HepG2 (cell line): ENCODE measurements around the gene NISCH. TPM values are rescaled to one million over a fixed set of nuclear protein-coding genes. Genes with fewer than 3 reads are reported as not detected.
A peak's percentile ranks its signal among the peaks of the same experiment; 100 is the strongest.

ENCODE experiments used
- AKNA ChIP-seq: sonication (generic); formaldehyde crosslinking; IDR thresholded peaks from 2 replicates; pipeline ENCODE4 v1.4.0; 2020; ENCODE audit warnings: missing genetic modification reagents, borderline replicate concordance
- ARHGAP35 ChIP-seq: sonication (generic); formaldehyde crosslinking; IDR thresholded peaks from 2 replicates; pipeline ENCODE4 v1.9.0; 2022; ENCODE audit warnings: mild to moderate bottlenecking, inconsistent platforms, moderate library complexity, missing genetic modification reagents, borderline replicate concordance
- HDAC2 ChIP-seq: sonication (generic); formaldehyde crosslinking; IDR thresholded peaks from 2 replicates; pipeline ENCODE4 v1.4.0; 2020; ENCODE audit warnings: missing genetic modification reagents
- MAFK ChIP-seq, 2 experiments: IDR thresholded peaks in 1 of 2; conservative IDR thresholded peaks in 1 of 2; 2 replicates each; pipeline ENCODE4 v1.6.1; 2011; ENCODE audit warnings: improper control_type of control experiment in 2 of 2, low read length in 2 of 2
- MYC ChIP-seq: sonication (generic); formaldehyde crosslinking; IDR thresholded peaks from 2 replicates; pipeline ENCODE4 v1.9.0; 2021; ENCODE audit warnings: missing genetic modification reagents, borderline replicate concordance
- PITX1 ChIP-seq: sonication (generic); formaldehyde crosslinking; IDR thresholded peaks from 2 replicates; pipeline ENCODE4 v1.5.1; 2020; ENCODE audit warnings: mild to moderate bottlenecking, missing genetic modification reagents
- RBM39 ChIP-seq: fragments of 200-400 bp; formaldehyde crosslinking; IDR thresholded peaks from one replicate; pipeline ENCODE4 v1.6.1; 2018; ENCODE audit warnings: antibody characterized with exemption, mild to moderate bottlenecking, low read depth, low read length; ENCODE audit not compliant: poor library complexity, severe bottlenecking
- REST ChIP-seq, 2 experiments: IDR thresholded peaks; 2 replicates each; pipeline ENCODE4 v1.6.1; 2011 to 2012; ENCODE audit warnings: low read length in 2 of 2, borderline replicate concordance in 1 of 2, low read depth in 1 of 2, mild to moderate bottlenecking in 1 of 2, moderate library complexity in 1 of 2
- TCF7 ChIP-seq: sonication (generic); IDR thresholded peaks from 2 replicates; pipeline ENCODE4 v1.6.1; 2016; ENCODE audit warnings: antibody characterized with exemption, low read depth
- TRIM24 ChIP-seq: sonication (generic); formaldehyde crosslinking; IDR thresholded peaks from 2 replicates; pipeline ENCODE4 v1.8.0; 2022; ENCODE audit warnings: mild to moderate bottlenecking, missing genetic modification reagents
- ZFP1 ChIP-seq: IDR thresholded peaks from 2 replicates; pipeline ENCODE4 v1.6.1; 2016
- ZFP36 ChIP-seq: fragments of 150-350 bp; IDR thresholded peaks from 2 replicates; pipeline ENCODE4 v1.6.1; 2018; ENCODE audit warnings: borderline replicate concordance, low read length, low read depth; ENCODE audit not compliant: partially characterized antibody
- ZNF143 ChIP-seq: sonication (generic); formaldehyde crosslinking; IDR thresholded peaks from 2 replicates; pipeline ENCODE4 v1.4.0; 2020; ENCODE audit warnings: missing genetic modification reagents
- ZNF260 ChIP-seq: sonication (generic); formaldehyde crosslinking; IDR thresholded peaks from 2 replicates; pipeline ENCODE4 v1.4.0; 2020; ENCODE audit warnings: missing genetic modification reagents, low read depth, mild to moderate bottlenecking, borderline replicate concordance
- ZNF333 ChIP-seq: sonication (generic); formaldehyde crosslinking; IDR thresholded peaks from 2 replicates; pipeline ENCODE4 v1.4.0; 2020; ENCODE audit warnings: mild to moderate bottlenecking, missing genetic modification reagents, borderline replicate concordance
- ZNF343 ChIP-seq: sonication (generic); formaldehyde crosslinking; IDR thresholded peaks from 2 replicates; pipeline ENCODE4 v1.4.0; 2020; ENCODE audit warnings: mild to moderate bottlenecking, missing genetic modification reagents
- ZNF431 ChIP-seq: sonication (generic); formaldehyde crosslinking; IDR thresholded peaks from 2 replicates; pipeline ENCODE4 v1.9.0; 2022; ENCODE audit warnings: missing genetic modification reagents, low read depth, mild to moderate bottlenecking, borderline replicate concordance
- ZNF7 ChIP-seq: IDR thresholded peaks from 2 replicates; pipeline ENCODE4 v1.6.1; 2016; ENCODE audit warnings: missing biosample characterization, missing genetic modification reagents
- ZNF75D ChIP-seq: sonication (generic); formaldehyde crosslinking; IDR thresholded peaks from 2 replicates; pipeline ENCODE4 v1.8.1; 2023; ENCODE audit warnings: missing genetic modification reagents, mild to moderate bottlenecking, borderline replicate concordance
- ZNF777 ChIP-seq: sonication (generic); formaldehyde crosslinking; IDR thresholded peaks from 2 replicates; pipeline ENCODE4 v1.4.0; 2020; ENCODE audit warnings: missing genetic modification reagents
- ZNF839 ChIP-seq: sonication (generic); formaldehyde crosslinking; IDR thresholded peaks from 2 replicates; pipeline ENCODE4 v1.4.0; 2020; ENCODE audit warnings: missing genetic modification reagents, mild to moderate bottlenecking, borderline replicate concordance
- polyA plus RNA-seq, 8 experiments: library from polyadenylated mRNA; depleted of rRNA in 3 of 8; stranded (reverse) in 7 of 8; unstranded in 1 of 8; fragments of >200 nt; fragmentation: Illumina TruSeq in 4 of 8; extraction: Trizol in 4 of 8; gene quantifications; 2 replicates each; pipeline versions ENCODE4 v1.2.1 to v1.2.3, GENCODE V29; 2011 to 2016; ENCODE audit warnings: low read depth in 4 of 8, missing spikeins in 1 of 8, mixed read lengths in 1 of 8; ENCODE audit not compliant: insufficient read depth in 1 of 8
- total RNA-seq, 5 experiments: library from RNA; depleted of rRNA; stranded (reverse); fragments of >200 nt; fragmentation: Illumina TruSeq; extraction: Trizol; gene quantifications; 2 replicates each; pipeline ENCODE4 v1.2.3, GENCODE V29; 2016; ENCODE audit warnings: low read depth in 1 of 5

Gene NISCH
- total and polyA plus RNA-seq, 2 of the 13 experiments (the other 11 are each of a cell fraction or from before 2014, with no cell fraction given) = 27.0 to 47.6 TPM

GRCh38 chr3:52536369-52537164 is 81.2 kb downstream of the NISCH start, which contains the start of gene UQCC5 (continued):
- TF ChIP-seq AKNA (peak; percentile 84; the same call in 1 of the 2 replicates), ZNF143 (CRISPR knock-in tag) (0 out of 2 replicates have a peak, but pooled peaks have one; percentile 30), ZNF260 (CRISPR knock-in tag) (0 out of 2 replicates have a peak, but pooled peaks have one; percentile 47), ARHGAP35 (CRISPR knock-in tag) (peak; percentile 77; the same call in 1 of the 2 replicates), TRIM24 (CRISPR knock-in tag) (no peak), ZNF343 (CRISPR knock-in tag) (peak; percentile 96), MAFK (conservative IDR thresholded peaks at IDR 0.05 in 1 of 2, IDR thresholded peaks at IDR 0.05 in 1 of 2; ENCODE audit: low read length in 2 of 2) (no peak), ZNF333 (CRISPR knock-in tag) (0 out of 2 replicates have a peak, but pooled peaks have one; percentile 50), ZFP36 (no peak), ZNF839 (CRISPR knock-in tag) (peak; percentile 81; the same call in 1 of the 2 replicates), ZFP1 (CRISPR knock-in tag) (no peak), TCF7 (no peak), ZNF7 (CRISPR knock-in tag) (no peak), REST (IDR thresholded peaks at IDR 0.05; ENCODE audit: borderline replicate concordance in 1 of 2, low read depth in 1 of 2, low read length in 2 of 2) (peak in 1 of 2 experiments; percentile 33; a peak in 1 of 4 replicates), ZNF777 (peak; percentile 57; the same call in 1 of the 2 replicates), ZNF75D (CRISPR knock-in tag) (no peak), MYC (CRISPR knock-in tag) (peak; percentile 93), ZNF431 (CRISPR knock-in tag) (no peak; the same call in 1 of the 2 replicates), HDAC2 (CRISPR knock-in tag) (peak; percentile 83), PITX1 (CRISPR knock-in tag) (peak; percentile 20; the same call in 1 of the 2 replicates), RBM39 (no peak)
